GM21825 (cell line): ENCODE measurements around the gene KCTD21.
"Not testable (repeated sequence)": the region's sequence is repeated elsewhere in the genome, so short reads cannot be mapped to it uniquely, and the experiment has no call there.

ENCODE experiments used
- ATAC-seq: cut with Tn5 transposase; IDR thresholded peaks from one replicate; pipeline ENCODE4 v1.9.1; 2021; ENCODE audit warnings: mild to moderate bottlenecking, moderate library complexity; ENCODE audit not compliant: unreplicated experiment

The KCTD21 gene

GRCh38 chr11:78188286-78189173, at the start of gene KCTD21, which contains the start of gene USP35:
TSS of gene KCTD21 (minus strand) at chr11:78188626. CDS start at chr11:78174554, 14,072 bp downstream.
TSS of gene USP35 (plus strand) at chr11:78188919. CDS start at chr11:78196246, 7,327 bp downstream.
- ATAC-seq, result peak; percentile 95

DNA sequence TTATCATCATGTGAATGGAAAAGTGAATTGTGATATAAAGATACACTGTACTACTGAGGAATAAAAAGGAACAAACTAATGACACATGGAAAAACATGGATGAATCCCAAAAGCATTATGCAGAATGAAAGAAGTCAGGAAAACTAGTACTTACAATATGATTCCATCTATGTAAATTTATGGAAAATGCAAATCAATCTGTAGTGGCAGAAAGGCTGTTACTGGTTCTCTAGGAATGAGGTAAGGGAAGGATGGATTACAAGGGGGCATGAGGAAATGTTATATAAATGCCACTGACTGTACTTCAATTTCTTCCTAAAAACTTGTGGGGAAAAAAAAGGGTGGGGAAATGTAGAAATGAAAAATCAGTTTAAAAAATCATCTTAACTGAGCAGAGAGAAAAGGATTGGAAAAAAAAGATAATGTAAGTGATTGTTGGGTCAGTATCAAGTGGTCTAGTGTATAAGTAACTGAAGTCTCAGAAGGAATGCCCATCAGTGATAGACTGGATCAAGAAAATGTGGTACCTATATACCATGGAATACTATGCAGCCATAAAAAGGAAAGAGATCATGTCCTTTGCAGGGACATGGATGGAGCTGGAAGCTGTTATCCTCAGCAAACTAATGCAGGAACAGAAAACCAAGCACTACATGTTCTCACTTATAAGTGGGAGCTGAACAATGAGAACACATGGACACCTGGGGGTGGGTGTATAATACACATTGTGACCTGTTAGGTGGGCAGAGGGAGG, 49.0 kb upstream of the KCTD21 start:
- no peak for ATAC-seq

DNA sequence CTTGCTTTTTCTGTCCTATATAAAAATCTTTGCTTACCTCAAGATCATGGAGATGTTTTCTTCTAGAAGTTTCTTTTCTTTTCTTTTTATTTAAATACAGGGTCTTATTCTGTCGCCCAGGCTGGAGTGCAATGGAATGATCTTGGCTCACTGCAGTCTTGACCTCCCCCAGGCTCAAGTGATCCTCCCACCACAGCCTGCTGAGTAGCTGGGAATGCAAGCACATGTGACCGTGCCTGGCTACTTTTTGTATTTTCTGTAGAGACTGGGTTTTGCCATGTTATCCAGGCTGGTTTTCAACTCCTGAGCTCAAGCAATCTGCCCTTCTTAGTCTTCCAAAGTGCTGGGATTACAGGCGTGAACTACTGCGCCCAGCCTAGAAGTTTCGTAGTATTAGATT, 45.6 kb upstream of the KCTD21 start:
- ATAC-seq, result no peak

- not testable (repeated sequence) for ATAC-seq
Measured at GRCh38 chr11:78233046-78233445, 44.6 kb upstream of the KCTD21 start.

DNA sequence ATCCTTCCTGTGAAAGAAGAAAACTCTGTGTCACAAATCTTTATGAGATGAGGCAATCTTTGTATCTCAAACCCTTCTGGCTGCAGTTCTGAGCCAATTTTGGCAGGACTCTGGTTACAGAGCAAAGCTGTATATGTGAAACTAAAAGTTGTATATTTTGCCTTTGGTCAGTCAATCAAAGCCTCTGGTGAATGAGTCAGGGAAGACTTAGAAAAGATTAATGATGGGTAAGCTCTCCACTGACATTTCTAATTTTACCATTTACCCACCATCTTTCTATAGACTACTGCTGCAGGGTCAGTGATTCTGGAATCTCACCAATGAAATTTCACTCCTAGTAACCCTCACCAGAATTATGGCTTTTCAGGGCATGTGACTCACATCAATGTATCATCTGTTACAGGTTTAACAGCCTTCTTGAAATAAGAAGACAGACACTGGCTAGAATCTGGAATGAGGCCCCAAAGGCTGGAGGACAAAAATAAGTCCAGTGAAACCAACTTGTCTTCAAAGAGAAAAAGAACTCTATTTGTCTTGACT, 43.6 kb upstream of the KCTD21 start:
- ATAC-seq, result no peak

- ATAC-seq, result no peak
Measured at GRCh38 chr11:78230161-78230877, 41.9 kb upstream of the KCTD21 start.

GRCh38 chr11:78229106-78229505, 40.7 kb upstream of the KCTD21 start:
- ATAC-seq, result no peak

DNA sequence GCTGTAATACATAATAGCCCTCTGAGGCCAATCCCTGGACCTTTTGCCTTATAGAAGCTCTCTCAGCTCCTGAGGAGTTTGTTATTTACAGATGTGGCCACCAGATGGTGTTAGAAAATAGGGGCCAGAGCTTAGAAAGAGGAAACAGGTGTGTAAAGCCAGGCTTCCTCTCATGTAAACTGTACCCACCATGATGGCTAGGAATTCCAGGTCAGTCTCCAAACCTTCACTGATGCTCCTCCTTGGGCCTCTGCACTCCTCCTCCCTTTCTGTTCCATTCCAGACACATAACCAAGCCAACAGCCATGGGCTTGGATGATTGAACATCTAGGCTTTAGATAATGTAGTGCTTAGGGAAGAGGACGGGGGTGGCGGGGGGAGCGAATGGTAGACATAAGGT, 40.0 kb upstream of the KCTD21 start:
- peak; percentile 47 for ATAC-seq

GRCh38 chr11:78227921-78228320, 39.5 kb upstream of the KCTD21 start:
- ATAC-seq, result peak; percentile 47

DNA sequence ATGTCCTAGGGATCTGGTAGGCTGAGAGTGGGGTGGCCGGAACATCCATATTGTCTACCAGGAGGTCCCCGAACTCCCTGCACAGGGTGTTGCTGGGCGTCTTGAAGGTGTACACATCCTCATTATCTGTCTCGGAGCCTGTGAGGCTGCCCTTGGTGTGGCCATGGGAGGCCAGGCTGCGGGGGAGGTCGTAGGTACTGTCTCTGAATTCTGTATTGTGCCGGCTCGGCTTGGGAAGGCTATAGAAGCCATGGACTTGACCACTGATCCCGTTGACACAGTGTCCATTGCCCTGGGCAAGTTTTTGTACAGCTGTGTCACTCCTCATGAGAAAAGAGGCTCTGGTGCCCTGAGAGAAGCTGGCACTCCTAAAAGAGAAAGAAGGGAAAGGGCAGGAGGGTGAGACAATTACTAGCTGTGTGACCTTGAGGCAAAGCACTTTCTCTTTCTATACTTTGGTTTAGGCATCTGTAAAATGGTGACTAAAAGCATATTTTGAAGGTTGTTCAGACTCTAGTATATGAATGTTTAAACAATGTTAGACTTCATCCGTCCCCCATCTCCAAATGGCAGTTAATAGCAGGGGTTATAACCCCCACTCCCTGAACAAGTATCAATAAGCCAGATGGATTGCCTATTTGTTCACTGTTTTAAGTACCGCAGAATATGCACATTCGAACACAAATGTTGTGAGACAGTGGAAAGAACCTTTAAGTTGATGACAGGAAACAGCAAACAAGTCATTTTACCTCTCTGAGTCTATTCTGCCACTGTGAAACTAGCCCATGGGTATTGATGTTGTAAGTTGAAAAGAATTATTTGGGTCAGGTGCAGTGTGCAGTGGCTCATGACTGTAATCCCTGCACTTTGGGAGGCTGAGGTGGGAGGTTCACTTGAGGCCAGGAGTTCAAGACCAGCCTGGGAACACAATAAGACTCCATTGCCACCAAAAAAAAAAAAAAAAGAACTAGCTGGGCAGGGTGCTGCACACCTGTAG, 38.6 kb upstream of the KCTD21 start:
- ATAC-seq, result no peak

GRCh38 chr11:78224906-78225420, 36.5 kb upstream of the KCTD21 start:
- ATAC-seq, result no peak

DNA sequence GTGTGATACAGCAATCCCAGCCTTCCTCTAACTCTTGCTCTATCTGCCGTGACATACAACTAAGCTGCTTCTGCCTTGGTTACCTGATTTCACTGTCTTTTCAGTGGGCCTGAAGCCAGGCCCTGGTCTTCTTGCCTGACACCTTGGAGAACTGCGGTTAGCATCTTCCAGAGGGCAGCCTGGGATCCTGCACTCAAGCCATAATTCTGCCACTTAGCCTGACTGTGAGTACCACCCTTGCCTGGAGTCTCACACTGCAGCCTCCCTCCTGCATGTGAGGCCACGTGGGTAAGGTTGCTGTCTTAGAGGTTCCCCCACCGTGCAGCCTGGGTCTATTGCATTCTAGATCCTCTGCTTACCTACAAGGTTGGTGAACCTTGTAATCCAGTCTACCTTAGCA, 36.1 kb upstream of the KCTD21 start:
- no peak for ATAC-seq

- peak; percentile 71 for ATAC-seq
Measured at GRCh38 chr11:78223320-78223954, 35.0 kb upstream of the KCTD21 start.

DNA sequence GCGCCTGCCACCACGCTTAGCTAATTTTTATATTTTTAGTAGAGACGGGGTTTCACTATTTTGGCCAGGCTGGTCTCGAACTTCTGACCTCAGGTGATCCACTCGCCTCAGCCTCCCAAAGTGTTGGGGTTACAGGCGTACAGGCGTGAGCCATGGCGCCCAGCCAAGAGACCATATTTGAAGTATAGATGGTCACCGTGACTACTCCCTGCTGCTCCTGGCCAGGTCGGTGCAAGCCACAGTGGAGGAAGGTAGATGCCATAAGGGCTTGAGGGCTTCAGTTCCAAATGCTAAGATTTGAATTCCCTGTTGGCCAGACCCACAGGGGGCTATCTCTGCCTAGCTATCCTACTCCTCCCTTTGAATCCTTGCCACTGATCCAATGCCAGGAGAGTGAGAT, 34.3 kb upstream of the KCTD21 start:
- not testable (repeated sequence) for ATAC-seq

DNA sequence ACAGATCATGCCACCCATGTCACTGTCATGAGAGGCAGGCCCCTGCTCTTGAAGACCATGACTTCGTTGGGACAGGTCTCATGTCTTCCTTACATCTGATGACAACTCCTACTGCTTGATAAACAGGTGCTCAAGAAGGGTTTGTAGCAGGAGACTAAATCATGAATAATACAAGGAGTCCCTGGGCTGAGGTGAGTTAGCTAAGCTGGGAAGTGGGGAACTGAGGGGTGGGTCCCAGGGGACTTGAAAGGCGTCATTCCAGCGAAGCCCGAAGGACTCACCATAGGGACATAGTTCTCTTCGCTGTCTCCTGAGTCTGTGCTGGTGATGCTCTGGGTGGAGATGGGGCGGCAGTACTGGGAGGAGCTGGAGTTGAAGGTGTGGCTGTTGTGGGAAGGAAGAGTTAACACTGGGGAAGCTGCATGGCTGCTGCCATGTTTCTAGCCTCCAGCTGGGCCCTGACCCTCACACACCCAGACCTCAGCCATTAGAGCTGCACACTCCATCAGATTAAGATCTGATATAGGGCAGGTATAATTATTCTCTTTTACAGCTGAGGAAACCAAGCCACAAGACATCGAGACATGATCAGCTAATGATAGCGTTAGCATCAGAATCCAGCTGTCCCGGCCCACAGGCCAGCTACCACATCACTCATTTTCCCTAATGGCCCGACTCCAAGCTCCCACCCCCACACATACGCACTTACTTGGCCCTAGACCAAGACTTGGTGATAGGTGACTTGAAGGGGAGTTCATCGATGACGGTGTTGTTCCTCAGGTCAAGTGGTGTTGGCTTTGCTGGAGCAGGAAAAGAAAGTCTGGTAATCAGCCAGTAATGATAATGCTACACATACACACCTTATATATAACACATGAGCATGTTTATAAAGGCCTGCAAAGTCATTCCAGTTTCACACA, 33.2 kb upstream of the KCTD21 start:
- ATAC-seq, result no peak

DNA sequence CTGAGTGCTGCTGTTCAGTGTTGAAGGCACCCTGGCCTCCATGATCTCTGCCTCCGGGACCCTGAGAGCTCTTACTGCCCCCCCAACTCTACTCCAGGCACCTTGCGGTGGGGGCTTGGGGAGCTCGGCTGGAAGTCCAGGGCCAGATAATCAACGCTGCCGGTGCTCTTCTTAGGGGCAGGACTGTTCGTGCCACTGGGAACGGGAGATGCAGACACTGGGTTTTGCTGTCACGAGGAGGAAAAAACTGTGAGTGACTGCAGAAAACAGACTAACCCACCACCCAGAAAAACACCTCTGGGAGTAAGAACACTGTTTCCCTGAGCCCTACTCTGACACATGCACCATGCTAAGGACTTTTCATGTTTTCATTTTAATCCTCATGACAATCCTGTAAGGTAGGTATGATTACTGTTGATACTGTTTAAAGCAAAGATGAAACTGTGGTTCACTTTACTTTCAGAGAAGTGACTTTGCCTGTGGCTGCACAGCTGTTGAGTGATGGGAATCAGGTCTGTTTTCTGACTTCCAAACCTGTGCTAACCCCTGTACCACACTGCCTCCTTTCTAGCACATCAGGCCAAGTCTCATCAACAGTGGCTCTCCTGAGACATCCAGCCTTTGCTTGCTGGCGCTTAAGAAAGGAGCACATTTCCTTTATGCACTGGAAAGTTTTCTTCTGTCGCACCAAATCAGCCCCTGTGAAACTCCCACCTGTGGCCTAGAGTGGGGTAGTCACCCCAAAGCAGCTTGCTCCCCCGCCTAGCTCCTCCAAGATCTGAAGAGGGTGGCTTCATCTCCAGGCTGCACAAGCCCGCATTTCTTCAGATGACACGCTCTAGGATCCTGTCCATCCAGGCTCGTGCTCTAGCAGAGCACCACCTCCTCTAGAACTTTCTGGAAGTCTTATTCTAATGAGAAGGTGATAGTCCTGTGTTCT, 32.1 kb upstream of the KCTD21 start:
- ATAC-seq, result no peak
